RCC 7860 (cell line): ENCODE measurements around the gene COL2A1.
"Not testable (repeated sequence)": the region's sequence is repeated elsewhere in the genome, so short reads cannot be mapped to it uniquely, and the experiment has no call there.

Source experiments
- DNase-seq: peaks from one replicate; pipeline ENCODE4 v3.0.0-alpha.2; 2015; ENCODE audit warnings: low spot score
- FAIRE-seq: peaks from 2 replicates; lab custom pipeline; 2012; peaks lifted over from hg19 to GRCh38; lab: Jason Lieb, UNC

COL2A1 gene

GRCh38 chr12:47978598-47978873 lies 25.7 kb downstream of the COL2A1 start:
- FAIRE-seq: no peak
- no peak for DNase-seq

DNA sequence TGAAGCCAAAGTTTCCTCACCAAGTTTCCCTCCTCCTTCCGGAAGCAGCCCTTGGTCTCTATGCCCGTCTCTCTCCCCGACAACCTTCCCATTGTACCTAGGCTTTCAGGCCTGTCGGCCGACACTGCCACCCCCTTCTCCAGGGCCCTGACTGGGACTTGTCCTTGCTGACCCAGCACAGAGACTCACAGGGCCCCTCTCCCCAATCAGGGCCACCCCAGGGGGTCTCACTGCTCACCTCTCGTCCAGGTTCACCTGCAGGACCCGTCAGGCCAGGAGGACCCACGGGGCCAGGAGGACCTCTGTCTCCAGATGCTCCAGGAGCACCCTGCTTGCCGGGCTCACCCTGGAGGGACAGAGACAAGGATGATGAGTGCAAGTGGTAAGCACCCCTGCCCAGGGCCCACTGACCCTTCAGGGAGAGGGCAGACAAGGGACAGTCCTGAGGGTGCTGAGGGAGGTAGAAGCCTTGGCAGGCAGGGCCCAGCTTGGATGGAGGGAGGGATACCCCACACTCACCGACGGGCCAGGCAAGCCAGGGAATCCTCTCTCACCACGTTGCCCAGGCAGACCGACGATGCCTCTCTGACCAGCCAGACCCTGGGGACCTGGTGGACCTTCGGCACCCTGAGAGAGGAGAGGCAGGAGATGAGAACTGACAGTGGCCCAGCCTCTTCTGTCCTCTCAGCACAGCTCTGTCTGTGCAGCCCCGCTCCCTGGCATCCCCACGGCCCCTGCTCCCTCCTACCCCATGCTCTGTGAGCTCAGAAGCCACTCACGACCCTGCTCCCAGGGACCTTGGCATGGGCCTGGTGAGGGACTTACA lies 26.3 kb downstream of the COL2A1 start:
- no peak for FAIRE-seq
- DNase-seq: no peak

GRCh38 chr12:47977046-47977771 lies 27.1 kb downstream of the COL2A1 start:
- FAIRE-seq (no peak), DNase-seq (no peak)

DNA sequence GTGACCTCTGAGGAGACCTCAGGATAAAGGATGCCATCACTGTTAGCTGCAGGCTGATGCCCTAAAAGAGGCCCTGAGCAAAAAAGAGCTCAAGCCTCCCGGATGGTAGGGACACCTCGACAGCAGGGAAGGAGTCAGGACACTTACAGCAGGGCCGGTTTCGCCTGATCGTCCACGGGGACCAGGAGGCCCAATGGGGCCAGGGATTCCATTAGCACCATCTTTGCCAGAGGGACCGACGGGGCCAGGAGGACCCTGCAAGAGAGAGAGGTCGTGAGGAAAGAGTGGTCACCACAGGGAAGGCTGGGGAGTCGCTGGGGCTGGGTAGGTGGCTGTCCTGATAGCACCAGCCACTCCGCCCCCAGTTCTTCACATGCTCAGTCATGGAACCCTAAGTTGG lies 28.5 kb downstream of the COL2A1 start:
- FAIRE-seq: no peak
- DNase-seq: no peak

DNA sequence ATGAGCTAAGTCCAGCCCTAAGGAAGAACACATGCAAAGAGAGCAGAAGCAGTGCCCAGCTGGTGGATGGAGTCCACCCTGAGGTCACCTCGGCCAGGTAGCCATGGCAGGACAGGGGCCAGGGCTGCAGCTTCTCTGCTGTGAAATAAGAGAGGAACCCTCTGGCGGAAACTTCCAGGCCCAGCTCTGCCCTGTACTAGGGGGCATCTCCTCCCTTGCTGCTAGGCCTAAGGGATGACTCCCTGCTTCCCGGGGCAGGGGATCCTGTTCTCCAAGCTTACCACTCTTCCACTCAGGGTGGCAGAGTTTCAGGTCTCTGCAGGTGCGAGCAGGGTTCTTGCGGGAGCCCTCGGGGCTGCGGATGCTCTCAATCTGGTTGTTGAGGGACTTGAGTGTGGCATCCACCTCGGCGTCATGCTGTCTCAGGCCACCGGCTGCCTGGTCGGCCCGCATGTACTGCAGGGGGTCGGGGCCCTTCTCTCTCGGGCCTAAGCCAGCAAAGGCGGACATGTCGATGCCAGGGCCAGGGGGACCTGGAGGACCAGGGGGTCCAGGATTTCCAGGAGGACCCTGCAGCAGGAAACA lies 29.1 kb downstream of the COL2A1 start:
- DNase-seq (no peak), FAIRE-seq (no peak)

DNA sequence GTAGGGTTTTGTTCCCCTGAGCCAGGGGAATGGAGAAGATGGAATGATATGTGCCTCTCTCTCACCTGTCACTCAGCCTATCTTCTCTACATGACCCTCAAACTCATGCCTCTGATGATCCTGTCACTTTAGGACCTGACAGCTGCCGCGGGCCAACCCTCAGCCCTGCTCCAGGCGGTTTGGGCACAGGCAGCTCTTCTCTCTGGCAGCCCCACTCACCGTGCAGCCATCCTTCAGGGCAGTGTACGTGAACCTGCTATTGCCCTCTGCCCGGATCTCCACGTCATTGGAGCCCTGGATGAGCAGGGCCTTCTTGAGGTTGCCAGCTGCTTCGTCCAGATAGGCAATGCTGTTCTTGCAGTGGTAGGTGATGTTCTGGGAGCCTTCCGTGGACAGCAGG lies 30.4 kb downstream of the COL2A1 start:
- FAIRE-seq (no peak), DNase-seq (no peak)

- DNase-seq (no peak), FAIRE-seq (no peak)
Measured at GRCh38 chr12:47972895-47973294, 31.4 kb downstream of the COL2A1 start.

- DNase-seq: no peak
- FAIRE-seq: no peak
Measured at GRCh38 chr12:47970843-47971242, 33.4 kb downstream of the COL2A1 start.

GRCh38 chr12:47969845-47970244 lies 34.4 kb downstream of the COL2A1 start:
- DNase-seq (no peak), FAIRE-seq (no peak)

GRCh38 chr12:47967461-47968321 lies 36.6 kb downstream of the COL2A1 start:
- FAIRE-seq: no peak
- no peak for DNase-seq

DNA sequence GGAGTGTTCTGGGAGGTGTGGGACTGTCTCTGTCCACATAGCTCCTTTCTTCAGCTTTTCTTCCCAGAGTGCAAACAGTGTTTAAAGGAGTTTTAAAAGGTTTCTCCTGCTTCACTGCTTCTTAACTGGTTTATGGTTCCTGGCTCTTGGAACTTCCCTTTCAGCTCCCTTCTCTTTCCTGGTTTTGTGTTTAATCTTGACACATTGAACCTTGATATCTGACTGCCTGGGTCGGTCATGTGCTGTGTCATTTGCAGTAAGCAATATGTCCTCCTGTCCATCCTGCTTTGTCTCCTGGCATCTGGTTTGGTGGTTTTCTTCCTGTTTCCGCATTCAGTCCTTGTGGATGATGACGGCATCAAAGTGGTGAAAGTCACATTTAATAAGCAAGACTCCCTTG lies 38.7 kb downstream of the COL2A1 start:
- no peak for DNase-seq
- no peak for FAIRE-seq

- FAIRE-seq (no peak), DNase-seq (no peak)
Measured at GRCh38 chr12:47964106-47964728, 40.1 kb downstream of the COL2A1 start.

DNA sequence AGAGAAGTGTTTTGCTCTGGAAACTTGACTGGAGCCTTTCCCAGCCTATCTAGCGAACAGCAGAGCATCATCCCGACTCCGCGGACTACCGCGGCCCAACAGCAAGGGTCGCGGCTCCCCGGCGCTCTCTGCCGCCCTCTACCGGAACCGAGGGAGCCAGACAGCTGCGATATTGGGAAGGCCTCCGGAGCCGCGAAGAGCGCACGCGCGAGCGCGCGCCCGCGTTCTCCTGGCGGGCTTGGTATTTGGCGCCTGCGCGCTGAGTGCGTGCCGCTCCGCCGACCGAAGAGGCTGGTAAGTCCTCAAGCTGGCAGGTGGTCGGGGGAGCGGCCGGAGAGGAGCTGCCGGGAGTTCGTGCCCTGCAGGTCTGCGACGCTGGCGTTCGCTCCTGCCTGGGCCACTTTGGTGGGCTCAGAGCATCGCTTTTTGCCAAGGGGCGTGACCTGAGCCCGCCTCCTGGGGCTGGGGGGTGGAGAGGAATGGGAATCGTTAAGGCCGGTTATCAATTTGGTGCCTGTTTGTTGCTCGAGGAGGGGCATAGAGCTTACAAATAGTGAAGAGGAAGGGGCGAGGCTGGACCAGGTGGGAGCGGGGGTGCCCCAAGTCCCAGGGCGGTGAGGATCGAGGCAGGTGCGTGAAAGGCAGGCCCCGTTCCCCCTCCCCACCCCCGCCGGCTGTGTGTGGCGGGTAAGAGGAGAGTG lies 40.8 kb downstream of the COL2A1 start, which contains the start of gene TMEM106C:
TSS of gene TMEM106C (plus strand) at position 257 of the 701 bp plus-strand sequence. CDS start 641 bp downstream, outside the sequence.
- FAIRE-seq (no peak), DNase-seq (peak; percentile 72)

GRCh38 chr12:47962198-47962597 lies 42.1 kb downstream of the COL2A1 start:
- FAIRE-seq: no peak

GRCh38 chr12:47957671-47958070 lies 46.6 kb downstream of the COL2A1 start:
- FAIRE-seq, DNase-seq: not testable (repeated sequence)

More at GRCh38 chr12:47962198-47962597, 42.1 kb downstream of the COL2A1 start:
- no peak for DNase-seq

DNA sequence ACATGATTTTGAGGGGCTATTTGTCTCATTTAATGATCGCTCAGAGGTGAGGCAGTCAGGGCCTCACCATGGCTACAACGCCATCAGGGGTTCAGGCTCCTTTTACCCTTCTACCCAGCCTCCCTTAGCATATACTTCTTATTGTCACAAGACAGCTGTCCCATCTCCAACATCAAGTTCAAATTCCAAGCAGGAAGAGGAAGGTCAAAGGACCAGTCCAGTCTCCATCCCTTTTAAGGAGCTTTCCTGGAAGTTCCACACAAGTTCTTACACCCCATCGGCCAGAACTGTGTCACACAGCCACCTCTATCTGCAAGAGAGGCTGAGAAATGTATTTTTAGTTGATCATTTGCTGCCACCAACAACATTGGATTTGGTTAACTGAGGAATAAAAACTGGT lies 49.2 kb downstream of the COL2A1 start:
- DNase-seq: no peak
- FAIRE-seq: no peak

DNA sequence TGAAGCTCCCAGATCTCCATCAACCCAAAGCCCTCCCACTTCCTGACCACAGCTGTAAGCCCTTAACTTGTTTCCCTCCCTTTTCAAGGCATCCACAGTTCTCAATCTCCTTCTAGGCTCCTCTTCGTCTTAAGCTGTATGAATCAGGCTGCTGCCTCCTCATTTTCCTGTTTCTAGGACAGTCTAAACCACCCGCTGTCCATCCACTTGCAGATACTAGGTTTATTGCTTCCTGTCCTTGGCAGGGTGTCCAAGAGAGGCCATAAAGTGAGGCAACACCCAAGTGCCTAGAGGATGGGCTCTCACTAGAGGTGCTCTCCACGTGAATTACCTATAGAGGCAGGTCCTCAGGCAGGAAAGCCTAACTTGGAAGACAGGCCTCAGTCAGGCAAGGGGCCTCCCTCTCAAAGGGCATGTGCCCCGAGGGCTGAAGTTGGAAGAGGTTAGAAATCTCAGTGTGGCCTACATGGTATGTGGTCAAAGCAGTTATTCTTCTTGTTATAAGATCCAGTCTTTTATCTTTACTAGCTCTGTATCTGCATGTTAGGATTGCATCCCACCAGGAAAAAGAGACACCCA lies 49.7 kb downstream of the COL2A1 start:
- DNase-seq: no peak
- FAIRE-seq: no peak

DNA sequence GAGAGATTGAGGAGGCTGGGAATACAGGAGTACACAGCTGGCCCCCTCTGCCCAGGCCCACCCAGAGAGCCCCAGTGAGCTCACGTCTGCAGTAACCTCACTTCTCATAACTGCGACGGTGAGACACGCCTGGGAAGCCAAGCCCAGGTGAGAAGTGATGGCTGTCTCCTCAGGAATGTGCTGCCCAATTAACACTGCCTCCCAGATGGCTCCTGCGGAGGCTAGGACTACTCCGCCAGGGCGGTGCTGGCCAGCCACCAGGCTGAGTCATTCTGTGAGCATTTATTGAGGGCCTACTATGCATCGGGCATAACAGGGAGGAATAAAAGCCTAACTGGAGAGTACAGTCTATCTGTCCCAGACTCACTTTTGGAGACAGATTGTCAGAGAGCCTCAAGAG lies 50.2 kb downstream of the COL2A1 start:
- FAIRE-seq (no peak), DNase-seq (no peak)

GRCh38 chr12:47950856-47951468 lies 53.3 kb downstream of the COL2A1 start:
- FAIRE-seq: no peak
- no peak for DNase-seq
